Karpas-422 (cell line): Measurements from ENCODE around the gene DDIT4. TPM values are rescaled to one million over a fixed set of nuclear protein-coding genes. Genes with fewer than 3 reads are reported as not detected.

Experiments used
- DNase-seq: peaks from one replicate; pipeline ENCODE4 v3.0.0-alpha.2; 2015
- H2AFZ ChIP-seq: fragments of 200-600 bp; sonication (generic); 2 replicates; pipeline ENCODE4 v1.6.1; 2014; ENCODE audit warnings: antibody characterized with exemption, low read length, mixed read lengths
- H3K27ac ChIP-seq: fragments of 200-600 bp; sonication (generic); 2 replicates; pipeline ENCODE4 v1.5.1; 2014; ENCODE audit warnings: mild to moderate bottlenecking, low read length, moderate library complexity
- H3K27me3 ChIP-seq: fragments of 200-600 bp; sonication (generic); 2 replicates; pipeline ENCODE4 v1.6.1; 2014; ENCODE audit warnings: low read length, mixed read lengths
- H3K36me3 ChIP-seq: fragments of 200-600 bp; sonication (generic); 2 replicates; pipeline ENCODE4 v1.6.1; 2014; ENCODE audit warnings: low read length, mixed read lengths; ENCODE audit not compliant: insufficient read depth
- H3K4me1 ChIP-seq: fragments of 200-600 bp; sonication (generic); 2 replicates; pipeline ENCODE4 v1.6.1; 2014; ENCODE audit warnings: mild to moderate bottlenecking, low read length, mixed read lengths
- H3K4me2 ChIP-seq: fragments of 200-600 bp; sonication (generic); 2 replicates; pipeline ENCODE4 v1.6.1; 2014; ENCODE audit warnings: low read length, low read depth, mild to moderate bottlenecking; ENCODE audit not compliant: poor library complexity, severe bottlenecking
- H3K4me3 ChIP-seq: fragments of 200-600 bp; sonication (generic); 2 replicates; pipeline ENCODE4 v1.5.1; 2014; ENCODE audit warnings: mild to moderate bottlenecking, antibody characterized with exemption, low read length, mixed read lengths
- H3K79me2 ChIP-seq: fragments of 200-600 bp; sonication (generic); 2 replicates; pipeline ENCODE4 v1.6.1; 2014; ENCODE audit warnings: mild to moderate bottlenecking, low read length, mixed read lengths
- H3K9ac ChIP-seq: fragments of 200-600 bp; sonication (generic); 2 replicates; pipeline ENCODE4 v1.6.0; 2014; ENCODE audit warnings: low read length
- H3K9me2 ChIP-seq: fragments of 200-600 bp; sonication (generic), shearing (Covaris generic); replicated peaks from 2 replicates; pipeline ENCODE4 v1.6.0; 2014; ENCODE audit warnings: mild to moderate bottlenecking, low read length, moderate library complexity; ENCODE audit not compliant: insufficient read depth
- H3K9me3 ChIP-seq: fragments of 300-700, 200-600 bp; sonication (generic); 2 replicates; pipeline ENCODE4 v1.6.1; 2014; ENCODE audit warnings: low read length, mixed read lengths
- H4K20me1 ChIP-seq: fragments of 200-600 bp; sonication (generic); 2 replicates; pipeline ENCODE4 v1.6.1; 2014; ENCODE audit warnings: mild to moderate bottlenecking, antibody characterized with exemption, low read length, low read depth; ENCODE audit not compliant: insufficient read depth
- total RNA-seq: library from RNA; depleted of rRNA; stranded (reverse); fragments of >200 nt; shearing (Covaris generic); gene quantifications from 2 replicates; pipeline ENCODE4 v1.2.3, GENCODE V29; 2014; ENCODE audit warnings: low replicate concordance

Gene DDIT4
- total RNA-seq, 1 experiment from 2014 or later: 331 TPM

- Histone ChIP-seq H3K27me3 (no peaks in the 10 kb centered on the region), H3K4me3 (no peak overlapping the region), H3K9me2 (no peaks in the 10 kb centered on the region), H3K9ac (no peak overlapping the region), H3K79me2 (no peaks in the 10 kb centered on the region), H2AFZ (no peak overlapping the region), H3K36me3 (no peaks in the 10 kb centered on the region), H3K9me3 (no peaks in the 10 kb centered on the region), H3K4me1 (peaks cover 3% of the 10 kb centered on the region; the same call in 1 of the 2 replicates), H3K4me2 (no peak overlapping the region), H4K20me1 (no peaks in the 10 kb centered on the region), H3K27ac (no peak overlapping the region)
- DNase-seq: no peak
These were observed 36.9 kb downstream of the DDIT4 start for GRCh38 chr10:72310636-72311035.

GRCh38 chr10:72311667-72312066, 37.9 kb downstream of the DDIT4 start:
- Histone ChIP-seq H3K9ac (no peak overlapping the region), H2AFZ (no peak overlapping the region), H4K20me1 (no peaks in the 10 kb centered on the region), H3K27me3 (no peaks in the 10 kb centered on the region), H3K79me2 (no peaks in the 10 kb centered on the region), H3K4me1 (no peaks in the 10 kb centered on the region), H3K36me3 (no peaks in the 10 kb centered on the region), H3K4me3 (no peak overlapping the region), H3K4me2 (no peak overlapping the region), H3K9me2 (no peaks in the 10 kb centered on the region), H3K27ac (no peak overlapping the region), H3K9me3 (no peaks in the 10 kb centered on the region)
- peak; percentile 44 for DNase-seq

GRCh38 chr10:72312865-72313391, 39.2 kb downstream of the DDIT4 start:
- no peak overlapping the region for H3K4me3 ChIP-seq
- DNase-seq: peak; percentile 33
- peaks cover 5% of the 10 kb centered on the region for H3K4me1 ChIP-seq
- H3K27ac ChIP-seq: no peak overlapping the region
- H3K36me3 ChIP-seq: no peaks in the 10 kb centered on the region
- H3K4me2 ChIP-seq: no peak overlapping the region
- no peaks in the 10 kb centered on the region for H3K27me3 ChIP-seq
- H3K9ac ChIP-seq: no peak overlapping the region
- H2AFZ ChIP-seq: no peak overlapping the region
- H3K9me3 ChIP-seq: no peaks in the 10 kb centered on the region
- no peaks in the 10 kb centered on the region for H3K9me2 ChIP-seq
- H4K20me1 ChIP-seq: no peaks in the 10 kb centered on the region
- no peaks in the 10 kb centered on the region for H3K79me2 ChIP-seq

DNA sequence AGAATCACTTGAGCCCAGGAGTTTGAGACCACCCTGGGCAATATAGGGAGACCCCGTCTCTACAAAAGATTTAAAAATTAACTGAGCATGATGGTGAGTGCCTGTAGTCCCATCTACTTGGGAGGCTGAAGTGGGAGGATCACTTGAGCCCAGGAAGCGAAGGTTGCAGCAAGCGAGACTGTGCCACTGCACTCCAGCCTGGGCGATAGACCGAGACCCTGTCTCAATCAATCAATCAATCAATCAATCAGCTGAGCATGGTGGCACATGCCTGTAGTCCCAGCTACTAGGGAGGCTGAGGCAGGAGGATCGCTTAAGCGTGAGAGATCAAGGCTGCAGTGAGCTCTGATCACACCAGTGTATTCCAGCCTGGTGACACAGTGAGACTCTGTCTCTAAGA, 40.5 kb downstream of the DDIT4 start:
- Histone ChIP-seq H2AFZ (no peak overlapping the region), H3K36me3 (no peaks in the 10 kb centered on the region), H3K9me3 (no peaks in the 10 kb centered on the region), H3K9me2 (no peaks in the 10 kb centered on the region), H3K27ac (no peak overlapping the region), H3K4me2 (no peak overlapping the region), H3K4me1 (peaks cover 17% of the 10 kb centered on the region), H3K4me3 (no peak overlapping the region), H4K20me1 (no peaks in the 10 kb centered on the region), H3K9ac (no peak overlapping the region), H3K79me2 (no peaks in the 10 kb centered on the region), H3K27me3 (no peaks in the 10 kb centered on the region)
- DNase-seq: no peak

- Histone ChIP-seq H3K4me2 (no peak overlapping the region), H3K27ac (no peak overlapping the region), H3K4me1 (peaks cover 24% of the 10 kb centered on the region), H3K9me2 (no peaks in the 10 kb centered on the region), H3K4me3 (no peak overlapping the region), H3K27me3 (no peaks in the 10 kb centered on the region), H3K9me3 (no peaks in the 10 kb centered on the region), H4K20me1 (no peaks in the 10 kb centered on the region), H2AFZ (no peak overlapping the region), H3K79me2 (no peaks in the 10 kb centered on the region), H3K9ac (no peak overlapping the region), H3K36me3 (no peaks in the 10 kb centered on the region)
- peak; percentile 40 for DNase-seq
These were observed 41.3 kb downstream of the DDIT4 start for GRCh38 chr10:72315054-72315453.

DNA sequence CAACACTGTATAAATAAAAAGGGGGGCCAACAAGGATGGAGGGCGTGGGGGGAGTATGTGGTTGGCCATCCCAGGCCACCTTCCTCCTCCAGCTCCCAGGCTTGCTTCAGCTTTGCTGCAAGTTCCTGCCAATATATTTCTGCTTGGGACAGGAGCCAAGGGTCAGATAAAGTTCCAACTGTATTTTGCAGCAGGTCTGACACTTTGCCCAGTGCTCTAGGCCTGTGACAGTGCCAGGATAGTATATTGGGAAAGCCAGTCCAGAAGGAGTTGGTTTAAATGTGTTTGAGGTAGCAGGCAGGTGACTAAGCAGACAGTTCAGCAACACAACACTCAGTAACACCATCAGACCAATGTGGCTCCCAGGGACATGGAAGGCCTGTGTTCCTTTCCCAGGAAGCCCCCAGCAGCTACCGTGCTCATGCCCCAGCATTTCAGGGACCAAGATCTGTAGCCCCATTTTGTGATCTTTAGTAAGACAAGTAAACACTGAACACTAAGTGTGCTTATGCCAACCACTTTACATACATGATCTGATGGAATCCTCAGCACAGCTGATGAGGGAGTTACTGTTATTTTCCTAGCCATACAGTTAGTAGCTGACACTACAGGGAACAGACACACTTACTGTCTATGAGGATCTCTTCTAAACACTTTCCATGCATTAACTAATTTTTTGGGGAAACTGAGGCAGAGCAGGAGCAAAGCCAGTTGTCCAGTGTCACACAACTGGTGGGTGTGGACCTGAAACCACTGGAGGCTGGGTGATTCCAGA, 42.1 kb downstream of the DDIT4 start:
- no peak overlapping the region for H2AFZ ChIP-seq

DNA sequence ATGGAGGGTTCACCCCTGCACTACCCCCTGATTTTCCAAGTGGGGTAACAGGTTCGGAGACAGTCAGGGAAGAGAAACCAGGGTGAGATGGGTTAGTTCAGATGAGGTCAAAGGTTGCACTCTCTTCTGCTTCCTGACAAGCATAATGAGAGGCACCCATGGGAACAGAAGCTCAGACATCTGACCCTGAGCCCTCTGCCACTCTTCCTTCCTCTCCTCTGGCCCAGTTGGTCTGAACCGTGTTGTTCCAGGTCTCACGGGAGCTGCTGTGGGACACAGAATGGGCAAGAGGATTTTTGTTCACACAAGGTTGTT, 42.6 kb downstream of the DDIT4 start:
- no peak overlapping the region for H3K27ac ChIP-seq
- H3K79me2 ChIP-seq: no peaks in the 10 kb centered on the region
- H3K9ac ChIP-seq: no peak overlapping the region
- no peaks in the 10 kb centered on the region for H3K36me3 ChIP-seq
- H3K27me3 ChIP-seq: no peaks in the 10 kb centered on the region
- peaks cover 36% of the 10 kb centered on the region for H3K4me1 ChIP-seq
- no peaks in the 10 kb centered on the region for H4K20me1 ChIP-seq
- H3K9me3 ChIP-seq: no peaks in the 10 kb centered on the region
- H3K9me2 ChIP-seq: no peaks in the 10 kb centered on the region
- H3K4me3 ChIP-seq: no peak overlapping the region
- H3K4me2 ChIP-seq: no peak overlapping the region
- DNase-seq: no peak
- H2AFZ ChIP-seq: no peak overlapping the region

More for the DNA sequence above, 42.1 kb downstream of the DDIT4 start:
- H3K79me2 ChIP-seq: no peaks in the 10 kb centered on the region
- H4K20me1 ChIP-seq: no peaks in the 10 kb centered on the region
- no peak overlapping the region for H3K27ac ChIP-seq
- H3K9ac ChIP-seq: no peak overlapping the region
- no peak overlapping the region for H3K4me3 ChIP-seq
- no peak for DNase-seq
- H3K9me2 ChIP-seq: no peaks in the 10 kb centered on the region
- peaks cover 31% of the 10 kb centered on the region for H3K4me1 ChIP-seq
- no peaks in the 10 kb centered on the region for H3K36me3 ChIP-seq
- H3K4me2 ChIP-seq: no peak overlapping the region
- H3K27me3 ChIP-seq: no peaks in the 10 kb centered on the region
- H3K9me3 ChIP-seq: no peaks in the 10 kb centered on the region

- Histone ChIP-seq H3K36me3 (no peaks in the 10 kb centered on the region), H4K20me1 (no peaks in the 10 kb centered on the region), H3K4me3 (no peak overlapping the region), H2AFZ (no peak overlapping the region), H3K4me2 (no peak overlapping the region), H3K9ac (no peak overlapping the region), H3K4me1 (peaks cover 42% of the 10 kb centered on the region), H3K9me2 (no peaks in the 10 kb centered on the region), H3K27me3 (no peaks in the 10 kb centered on the region), H3K27ac (no peak overlapping the region), H3K9me3 (no peaks in the 10 kb centered on the region), H3K79me2 (no peaks in the 10 kb centered on the region)
- no peak for DNase-seq
These were observed 43.2 kb downstream of the DDIT4 start for GRCh38 chr10:72316748-72317435.
